Thyroid gland (tissue), 4 donors: ENCODE measurements around the gene FLT4.

Source experiments
- POLR2A ChIP-seq, 2 donors: fragments of 450-650 bp; IDR thresholded peaks; one replicate each; pipeline ENCODE4 v1.6.1; 2017; ENCODE audit warnings: antibody characterized with exemption in 2 of 2, mild to moderate bottlenecking in 2 of 2, moderate library complexity in 1 of 2
- TF ChIP-seq, protein P1 (sequence below), 6 experiments: fragments of 200-600 bp in 3 of 6; fragments of 450-650 bp in 3 of 6; sonication (generic) in 3 of 6; IDR thresholded peaks; one replicate each; pipeline ENCODE4 v1.5.1; 2016 to 2019; ENCODE audit warnings: antibody characterized with exemption in 6 of 6, mild to moderate bottlenecking in 2 of 6, inconsistent platforms in 1 of 6, moderate library complexity in 1 of 6

DNA sequence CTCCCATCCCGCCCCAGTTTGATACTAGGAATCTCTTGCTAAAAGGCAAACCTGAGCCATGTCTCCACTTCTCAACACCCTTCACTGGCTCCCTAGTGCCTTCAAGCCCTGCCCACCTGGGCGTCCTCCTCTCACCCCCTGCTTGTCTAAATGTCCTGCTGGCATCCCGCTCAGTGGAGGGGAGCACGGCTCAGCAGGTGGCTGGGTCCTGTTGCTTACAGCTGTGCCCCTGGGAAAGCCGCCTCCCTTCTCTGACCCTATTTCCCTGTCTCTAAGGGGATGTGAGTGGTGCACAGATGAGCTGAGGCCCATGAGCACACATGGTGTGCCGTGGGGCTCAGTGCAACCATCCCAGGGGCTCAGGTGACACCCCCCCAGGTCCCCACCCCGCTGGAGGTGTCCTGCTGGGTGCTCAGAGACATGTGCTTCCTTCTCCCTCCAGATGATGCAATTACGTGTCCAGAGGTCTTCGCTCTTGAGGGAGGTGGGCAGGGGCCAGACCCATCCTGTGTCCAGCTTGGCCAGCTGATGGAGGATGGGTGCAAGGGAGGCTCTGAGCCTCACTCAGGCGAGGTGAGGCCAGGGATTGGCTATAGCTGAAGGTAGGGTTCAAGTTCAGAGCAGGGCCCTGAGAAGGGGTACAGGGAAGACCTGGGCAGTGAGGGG, 24.1 kb downstream of the FLT4 start:
- no peak for TF ChIP-seq POLR2A (IDR thresholded peaks at IDR 0.05)
- TF ChIP-seq, protein P1, sequence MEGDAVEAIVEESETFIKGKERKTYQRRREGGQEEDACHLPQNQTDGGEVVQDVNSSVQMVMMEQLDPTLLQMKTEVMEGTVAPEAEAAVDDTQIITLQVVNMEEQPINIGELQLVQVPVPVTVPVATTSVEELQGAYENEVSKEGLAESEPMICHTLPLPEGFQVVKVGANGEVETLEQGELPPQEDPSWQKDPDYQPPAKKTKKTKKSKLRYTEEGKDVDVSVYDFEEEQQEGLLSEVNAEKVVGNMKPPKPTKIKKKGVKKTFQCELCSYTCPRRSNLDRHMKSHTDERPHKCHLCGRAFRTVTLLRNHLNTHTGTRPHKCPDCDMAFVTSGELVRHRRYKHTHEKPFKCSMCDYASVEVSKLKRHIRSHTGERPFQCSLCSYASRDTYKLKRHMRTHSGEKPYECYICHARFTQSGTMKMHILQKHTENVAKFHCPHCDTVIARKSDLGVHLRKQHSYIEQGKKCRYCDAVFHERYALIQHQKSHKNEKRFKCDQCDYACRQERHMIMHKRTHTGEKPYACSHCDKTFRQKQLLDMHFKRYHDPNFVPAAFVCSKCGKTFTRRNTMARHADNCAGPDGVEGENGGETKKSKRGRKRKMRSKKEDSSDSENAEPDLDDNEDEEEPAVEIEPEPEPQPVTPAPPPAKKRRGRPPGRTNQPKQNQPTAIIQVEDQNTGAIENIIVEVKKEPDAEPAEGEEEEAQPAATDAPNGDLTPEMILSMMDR (IDR thresholded peaks at IDR 0.05): no peak
